Right lung (tissue), 5 donors: ENCODE measurements around the gene MCRIP1. TPM values are rescaled to one million over a fixed set of nuclear protein-coding genes. Genes with fewer than 3 reads are reported as not detected.

Source experiments
- DNase-seq, 2 donors: peaks; one replicate each; pipeline ENCODE4 v3.0.0-alpha.2; 2013
- polyA plus RNA-seq, 5 donors: library from polyadenylated mRNA; unstranded; fragments of 120-200 nt; gene quantifications; one replicate each; pipeline versions ENCODE4 v1.2.1 to v1.2.3, GENCODE V29; 2013; ENCODE audit warnings: inconsistent platforms in 1 of 5, low replicate concordance in 1 of 5; ENCODE audit not compliant: insufficient read length in 5 of 5, insufficient read depth in 1 of 5

Gene MCRIP1
- polyA plus RNA-seq, 5 donors = 53.6 to 144 (median 89.4) TPM

DNA sequence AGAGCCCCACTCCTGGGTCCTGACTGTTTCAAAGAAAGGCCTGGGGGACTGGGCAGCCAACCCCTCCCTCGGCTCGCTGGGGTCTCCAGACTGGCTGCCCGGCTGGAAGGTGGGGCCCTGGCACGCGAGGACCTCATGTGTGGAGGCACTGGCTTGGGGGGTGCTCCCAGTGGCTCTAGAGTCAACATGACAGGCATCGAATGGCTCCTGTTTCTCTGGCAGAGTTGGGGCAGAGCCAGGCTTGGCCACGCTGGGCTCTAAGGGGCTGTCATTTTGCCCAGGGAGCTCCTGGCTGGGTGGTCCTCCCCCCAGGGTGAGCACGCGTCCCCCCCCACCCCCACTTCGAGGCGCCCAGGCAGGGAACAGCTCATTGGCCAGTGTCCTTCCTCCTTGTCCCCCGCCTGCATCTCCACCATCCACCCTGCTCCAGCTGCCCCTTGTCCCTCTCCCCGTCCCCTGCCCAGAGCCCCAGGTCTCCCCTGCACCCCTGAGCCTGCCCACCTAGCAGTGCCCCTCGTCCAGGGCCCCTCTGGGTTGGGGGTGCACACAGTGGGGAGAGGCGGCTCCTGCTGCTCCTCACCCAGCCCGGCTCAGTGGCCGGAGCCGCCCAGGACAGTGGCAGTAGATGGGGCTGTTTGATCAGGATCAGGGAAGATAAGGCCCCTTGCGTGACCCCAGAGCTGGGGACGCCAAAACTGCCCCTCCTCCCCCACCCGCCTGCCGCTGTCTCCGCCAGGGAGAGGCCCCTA is 26.5 kb downstream of the MCRIP1 start:
- DNase-seq = no peak

DNA sequence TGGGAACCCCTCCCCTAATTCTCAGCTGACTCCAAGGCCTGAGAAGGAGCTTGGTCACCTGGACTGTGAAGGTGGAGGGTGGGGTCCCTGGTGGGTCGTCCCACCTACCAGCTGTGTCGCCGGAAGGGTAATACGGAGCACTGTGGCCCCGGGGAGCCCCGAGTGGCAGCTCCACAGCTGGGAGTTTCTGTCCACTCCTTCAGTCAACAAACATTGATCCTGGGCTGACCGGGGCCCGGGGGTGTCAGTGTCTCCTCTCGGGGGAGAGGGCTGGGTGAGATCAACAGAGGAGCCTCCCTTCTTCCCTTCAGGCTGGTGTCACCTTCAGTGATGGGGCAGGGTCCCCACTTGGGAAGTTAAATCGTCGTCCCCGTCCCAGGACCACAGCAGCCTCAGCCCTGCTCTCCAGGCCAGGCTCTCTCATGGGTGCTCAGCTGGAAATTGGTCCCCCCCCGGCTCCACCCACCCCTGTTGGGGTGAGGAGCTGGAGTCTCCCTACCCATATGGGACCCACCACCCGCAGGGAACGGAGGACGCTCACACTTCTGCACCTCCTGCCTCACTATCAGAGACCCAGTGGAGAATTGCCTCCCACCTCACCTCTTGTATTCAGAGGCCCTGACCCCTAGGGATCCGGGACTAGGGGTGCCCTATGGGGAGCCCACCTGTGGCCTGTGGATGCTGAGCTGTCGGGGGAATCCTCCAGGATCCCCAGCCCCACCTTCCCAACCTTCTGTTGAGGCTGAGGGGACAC is 27.2 kb downstream of the MCRIP1 start:
- no peak for DNase-seq

DNA sequence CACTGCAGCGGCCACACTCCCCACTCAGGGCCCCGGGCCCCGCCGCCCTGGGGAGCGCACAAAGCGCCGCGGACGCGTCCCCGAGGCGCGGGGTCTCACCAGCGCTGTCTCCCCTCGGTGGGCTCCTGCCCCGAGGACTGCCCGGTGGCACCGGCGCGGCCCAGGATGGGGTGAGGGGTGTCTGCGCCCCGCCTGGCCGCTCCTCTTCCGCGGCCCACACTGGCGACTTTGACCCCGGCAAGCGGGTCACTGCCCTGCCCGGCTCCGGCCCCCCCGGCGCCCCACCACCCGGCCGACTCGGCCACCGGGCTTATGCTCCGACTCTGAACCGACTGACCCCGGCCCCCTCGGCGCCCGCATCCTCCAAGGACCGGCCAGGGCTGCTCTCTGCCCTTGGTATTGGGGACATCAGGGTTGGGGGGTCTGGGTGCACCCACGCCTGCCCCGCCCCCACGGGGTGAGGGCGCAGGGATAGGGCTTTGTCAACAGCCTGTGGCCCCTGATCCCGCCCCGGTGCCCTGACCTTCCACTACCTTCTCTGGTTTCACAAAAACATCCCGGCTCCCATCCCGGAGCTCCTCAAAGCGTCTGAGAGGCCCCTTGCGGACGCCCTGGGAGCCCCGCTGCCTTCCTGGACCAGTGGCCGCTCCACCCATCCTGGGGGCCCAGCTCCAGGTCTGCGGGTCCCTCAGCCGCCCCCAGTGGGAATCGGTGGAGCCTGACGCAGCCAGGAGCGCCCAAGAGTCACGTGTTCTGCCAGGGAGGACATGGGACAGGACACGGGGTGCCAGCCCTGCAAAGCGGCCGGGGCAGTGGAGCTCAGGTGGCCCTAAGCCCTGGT is 28.3 kb downstream of the MCRIP1 start:
- no peak for DNase-seq

DNA sequence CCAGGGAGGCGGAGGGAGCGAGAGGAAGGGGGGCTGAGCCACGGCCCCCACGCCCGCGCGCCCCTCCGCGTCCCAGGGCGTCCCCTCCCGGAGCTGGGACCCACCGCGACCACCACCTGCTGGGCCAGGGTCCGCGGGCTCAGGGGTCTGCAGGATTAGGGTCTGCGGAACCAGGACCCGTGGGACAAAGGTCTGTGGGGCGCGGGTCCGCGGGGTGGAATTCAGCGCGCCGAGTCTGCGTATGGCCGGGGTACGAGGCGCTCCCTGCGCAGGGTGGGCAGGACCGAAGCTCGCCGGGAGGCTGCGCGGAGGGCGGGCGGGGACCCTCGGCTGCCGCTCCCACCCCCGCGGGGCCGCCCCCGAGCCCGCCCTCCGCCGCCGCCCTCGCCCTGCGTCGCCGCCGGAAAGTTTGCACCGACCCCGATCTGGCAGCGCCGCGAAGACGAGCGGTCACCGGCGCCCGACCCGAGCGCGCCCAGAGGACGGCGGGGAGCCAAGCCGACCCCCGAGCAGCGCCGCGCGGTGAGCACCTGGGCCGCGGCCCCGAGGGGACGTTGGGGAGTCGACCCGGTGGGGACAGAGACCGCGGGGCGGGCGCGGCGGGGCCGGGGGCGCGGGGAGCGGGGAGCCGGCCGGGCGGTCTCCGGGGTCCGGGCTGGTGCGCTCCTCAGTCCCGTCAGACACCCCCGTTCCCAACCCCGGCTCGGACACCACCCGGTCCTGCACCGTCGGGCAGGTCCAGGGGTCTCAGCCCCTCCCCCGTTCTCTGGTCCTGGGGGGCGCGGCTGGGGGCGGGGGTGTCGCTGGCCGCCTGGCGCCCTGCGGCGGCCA is 29.1 kb downstream of the MCRIP1 start, which contains the start of gene GCGR:
GCGR (plus strand) TSS at position 423 of the 831 bp plus-strand sequence. CDS start 4,869 bp downstream, outside the sequence.
- no peak for DNase-seq

DNA sequence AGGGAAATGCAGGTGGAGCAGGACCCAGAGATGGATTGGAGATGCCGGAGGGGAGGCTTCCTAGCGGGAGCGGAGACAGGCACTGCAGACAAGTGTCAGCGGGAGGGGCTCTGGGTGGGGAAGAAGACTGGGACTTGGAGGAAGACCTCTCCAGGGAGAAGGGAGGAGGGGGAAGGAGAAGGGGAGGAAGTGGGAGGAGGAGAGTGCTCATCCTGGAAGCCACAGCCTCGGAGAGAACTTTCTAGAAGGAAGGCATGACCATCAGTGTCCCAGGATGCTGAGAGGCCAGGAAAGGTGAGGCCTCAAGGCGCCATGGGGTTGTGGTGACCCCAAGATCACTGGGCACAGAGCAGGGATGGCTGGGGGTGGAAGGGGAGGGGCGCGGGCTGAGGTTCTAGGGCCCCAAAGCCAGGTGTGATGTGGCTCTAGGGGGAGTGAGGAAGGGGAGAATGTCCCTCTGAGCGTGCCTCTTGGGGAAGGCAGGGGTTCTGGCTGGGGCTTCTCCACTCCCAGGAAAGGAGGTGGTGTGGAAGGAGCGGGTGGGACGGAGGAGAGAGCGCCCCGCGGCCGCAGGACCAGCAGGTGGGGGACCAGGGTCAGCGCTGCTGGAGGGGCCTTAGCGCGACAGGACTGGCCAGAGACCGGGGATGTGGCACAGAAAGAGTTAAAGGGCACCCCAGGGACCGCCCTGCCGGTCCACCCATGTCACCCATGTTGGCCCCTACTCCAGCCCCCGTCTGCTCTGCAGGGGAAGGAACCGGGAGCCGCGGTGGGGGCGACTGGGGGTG is 30.0 kb downstream of the MCRIP1 start:
- DNase-seq = no peak

DNA sequence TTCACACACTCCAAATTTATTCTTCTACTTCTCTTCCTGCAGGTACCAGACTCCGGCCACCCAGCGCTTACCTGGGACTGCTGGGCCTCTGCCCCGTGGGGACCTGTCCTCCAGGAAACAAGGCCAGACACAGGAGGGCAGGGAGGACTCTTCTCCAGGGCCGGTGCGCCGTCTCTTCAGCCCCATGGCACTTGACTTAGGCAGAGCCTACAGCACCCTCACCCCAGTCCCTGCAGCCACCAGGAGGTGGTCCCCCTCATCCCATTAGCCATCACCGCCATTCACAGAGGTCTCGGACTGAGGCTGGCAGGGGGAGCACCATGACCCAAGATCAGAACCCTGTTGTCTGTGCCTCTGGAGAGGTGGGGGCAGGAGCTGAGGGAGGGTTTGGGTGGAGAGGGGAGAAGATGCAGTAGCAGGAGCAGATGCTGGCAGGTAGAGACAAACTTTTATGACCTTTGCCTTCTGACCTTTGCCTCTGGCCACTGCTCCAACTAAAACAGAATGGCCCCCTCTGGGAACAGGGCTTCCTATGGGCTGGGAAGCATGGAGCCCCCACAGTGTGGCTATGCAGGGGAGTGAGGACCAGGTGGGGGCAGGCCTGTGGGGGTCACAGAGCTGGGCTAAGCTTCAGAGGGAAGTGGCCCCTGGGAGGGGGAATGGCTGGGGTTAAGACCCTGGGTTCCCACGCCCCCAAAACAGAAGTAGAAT is 30.9 kb downstream of the MCRIP1 start:
- no peak for DNase-seq

DNA sequence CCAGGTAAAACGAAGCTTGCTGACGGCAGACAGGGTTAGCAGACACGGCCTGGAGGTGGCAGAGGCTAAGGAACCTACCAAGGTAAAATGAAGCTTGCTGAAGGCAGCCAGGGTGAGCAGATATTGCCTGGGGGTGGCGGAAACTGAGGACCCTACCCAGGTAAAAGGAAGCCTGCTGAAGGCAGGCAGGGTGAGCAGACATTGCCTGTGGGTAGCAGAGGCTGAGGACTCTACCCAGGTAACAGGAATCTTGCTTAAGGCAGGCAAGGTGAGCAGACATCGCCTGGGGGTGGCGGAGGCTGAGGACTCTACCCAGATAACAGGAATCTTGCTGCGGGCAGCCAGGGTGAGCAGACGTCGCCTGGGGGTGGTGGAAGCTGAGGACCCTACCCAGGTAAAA is 31.8 kb downstream of the MCRIP1 start:
- no peak for DNase-seq

DNA sequence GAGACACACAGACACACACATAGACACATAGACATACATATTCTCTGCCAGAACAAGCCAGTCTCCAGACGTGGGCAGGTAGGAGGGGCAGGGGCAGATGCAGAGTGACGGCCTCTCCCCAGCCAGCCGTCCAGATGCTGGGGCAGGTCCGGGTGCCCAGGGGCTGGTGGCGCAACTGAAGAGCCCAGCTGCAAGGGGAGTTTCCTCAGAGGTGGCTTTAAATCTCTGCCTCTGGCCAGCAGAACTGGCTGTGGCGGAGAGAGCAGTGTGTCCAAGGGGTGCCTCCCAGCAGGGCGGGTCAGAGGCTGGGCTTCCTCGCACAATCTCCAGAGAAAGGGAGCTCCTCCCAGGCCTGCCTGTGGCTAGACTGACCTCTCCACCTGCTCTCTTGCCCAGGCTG is 38.6 kb downstream of the MCRIP1 start:
- DNase-seq = no peak

DNA sequence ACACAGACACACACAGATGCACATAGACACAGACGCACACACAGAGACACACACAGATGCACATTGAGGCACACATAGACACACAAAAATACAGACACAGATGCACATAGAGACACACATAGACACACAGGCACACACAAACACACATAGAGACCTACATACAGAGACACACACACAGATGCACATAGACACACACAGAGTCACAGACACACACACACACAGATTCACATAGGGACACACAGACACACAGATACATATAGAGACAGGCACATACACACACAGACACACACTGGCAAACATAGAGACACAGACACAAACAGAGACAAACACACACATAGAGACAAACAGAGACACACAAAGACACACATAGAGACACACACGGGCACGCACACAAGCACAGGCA is 39.0 kb downstream of the MCRIP1 start:
- no peak for DNase-seq

DNA sequence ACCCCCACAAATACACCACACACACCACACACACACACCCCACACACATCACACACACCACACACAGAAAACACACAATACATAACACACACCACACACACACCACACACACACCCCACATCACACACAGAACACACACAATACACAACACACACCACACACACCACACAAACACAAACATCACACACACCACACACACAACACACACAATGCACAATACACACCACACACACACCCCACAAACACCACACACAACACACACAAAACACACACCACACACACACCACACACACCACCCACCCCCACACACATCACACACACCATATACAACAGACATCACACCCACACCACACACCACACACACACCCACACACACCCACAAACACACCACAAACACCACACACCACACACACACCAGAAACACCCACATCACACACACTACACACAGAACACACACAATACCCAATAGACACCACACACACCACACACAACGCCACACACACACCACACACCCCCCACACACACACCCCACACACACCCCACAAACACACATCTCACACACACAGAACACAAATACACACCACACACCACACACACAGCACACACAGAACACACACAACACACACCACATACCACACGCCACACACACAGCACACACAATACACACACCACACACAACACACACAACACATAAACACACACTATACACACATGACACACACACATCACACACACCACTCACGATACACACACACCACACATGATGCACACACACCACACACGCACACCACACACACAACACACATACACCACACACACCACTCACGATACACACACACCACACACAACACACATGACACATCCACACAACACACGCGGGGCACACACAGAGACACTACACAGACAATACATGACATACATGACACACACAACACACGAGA is 40.1 kb downstream of the MCRIP1 start:
- no peak for DNase-seq

Other genes starting within 250 kb of the MCRIP1 start
- 10 to 100 TPM; 42.5 to 62.6 (median 53.3) TPM for gene NPLOC4, start 196.2 kb downstream of the MCRIP1 start, polyA plus RNA-seq
- 1 to 10 TPM; 3.1 to 7.5 (median 3.7) TPM for gene TSPAN10, start 196.1 kb downstream of the MCRIP1 start, polyA plus RNA-seq
- gene PDE6G, start 176.7 kb downstream of the MCRIP1 start, polyA plus RNA-seq = 1 to 10 TPM; 4.1 to 9.0 (median 5.0) TPM
- 10 to 100 TPM in 4 of 5 donors, 1 to 10 TPM in 1; 8.8 to 18.2 (median 11.0) TPM for gene OXLD1, start 166.7 kb downstream of the MCRIP1 start, polyA plus RNA-seq
- gene CCDC137, start 166.6 kb downstream of the MCRIP1 start, polyA plus RNA-seq = 10 to 100 TPM; 13.8 to 19.4 (median 14.0) TPM
- gene ARL16, start 149.5 kb downstream of the MCRIP1 start, polyA plus RNA-seq = 10 to 100 TPM; 38.7 to 53.2 (median 45.5) TPM
- 10 to 100 TPM; 76.4 to 92.3 (median 82.1) TPM for gene HGS, start 149.3 kb downstream of the MCRIP1 start, polyA plus RNA-seq
- 10 to 100 TPM; 23.5 to 52.8 (median 28.3) TPM for gene MRPL12, start 129.9 kb downstream of the MCRIP1 start, polyA plus RNA-seq
- 10 to 100 TPM in 1 of 5 donors, 1 to 10 TPM in 4; 5.4 to 12.7 (median 9.5) TPM for gene SLC25A10, start 121.0 kb downstream of the MCRIP1 start, polyA plus RNA-seq
- under 1 TPM in 4 of 5 donors, not detected in 1; 0.08 to 0.42 (median 0.20) TPM for gene GCGR, start 29.1 kb downstream of the MCRIP1 start, polyA plus RNA-seq
- 1 to 10 TPM in 1 of 5 donors, under 1 TPM in 4; 0.11 to 1.7 (median 0.15) TPM for gene PPP1R27, start 1.8 kb upstream of the MCRIP1 start, polyA plus RNA-seq
- 100 to 1,000 TPM; 405 to 645 (median 548) TPM for gene P4HB, start 27.2 kb upstream of the MCRIP1 start, polyA plus RNA-seq
- 100 to 1,000 TPM; 109 to 300 (median 150) TPM for gene ARHGDIA, start 38.0 kb upstream of the MCRIP1 start, polyA plus RNA-seq
- gene ALYREF, start 58.3 kb upstream of the MCRIP1 start, polyA plus RNA-seq = 100 to 1,000 TPM in 1 of 5 donors, 10 to 100 TPM in 4; 65.2 to 102 (median 69.9) TPM
- gene ANAPC11, start 58.4 kb upstream of the MCRIP1 start, polyA plus RNA-seq = 100 to 1,000 TPM in 1 of 5 donors, 10 to 100 TPM in 4; 58.1 to 139 (median 77.9) TPM
- 1 to 10 TPM in 4 of 5 donors, under 1 TPM in 1; 0.85 to 1.4 (median 1.3) TPM for gene NPB, start 68.9 kb upstream of the MCRIP1 start, polyA plus RNA-seq
- 10 to 100 TPM; 13.9 to 26.7 (median 15.7) TPM for gene PCYT2, start 78.1 kb upstream of the MCRIP1 start, polyA plus RNA-seq
- 10 to 100 TPM in 4 of 5 donors, 1 to 10 TPM in 1; 9.7 to 15.2 (median 12.9) TPM for gene SIRT7, start 84.9 kb upstream of the MCRIP1 start, polyA plus RNA-seq
- 10 to 100 TPM in 2 of 5 donors, 1 to 10 TPM in 3; 7.1 to 13.4 (median 9.7) TPM for gene MAFG, start 94.4 kb upstream of the MCRIP1 start, polyA plus RNA-seq
- gene PYCR1, start 104.0 kb upstream of the MCRIP1 start, polyA plus RNA-seq = 10 to 100 TPM; 31.4 to 88.9 (median 40.3) TPM
- gene MYADML2, start 113.9 kb upstream of the MCRIP1 start, polyA plus RNA-seq = 1 to 10 TPM in 1 of 5 donors, under 1 TPM in 3, not detected in 1; 0.10 to 1.2 (median 0.17) TPM
- gene NOTUM, start 127.9 kb upstream of the MCRIP1 start, polyA plus RNA-seq = 10 to 100 TPM; 29.6 to 81.0 (median 65.9) TPM
- 10 to 100 TPM; 32.9 to 68.3 (median 44.6) TPM for gene ASPSCR1, start 144.3 kb upstream of the MCRIP1 start, polyA plus RNA-seq
- gene CENPX, start 189.6 kb upstream of the MCRIP1 start, polyA plus RNA-seq = 10 to 100 TPM; 43.6 to 68.6 (median 50.9) TPM
- gene LRRC45, start 190.0 kb upstream of the MCRIP1 start, polyA plus RNA-seq = 10 to 100 TPM; 11.4 to 24.3 (median 16.9) TPM
- gene RAC3, start 198.4 kb upstream of the MCRIP1 start, polyA plus RNA-seq = 10 to 100 TPM; 11.6 to 26.2 (median 16.2) TPM
- gene DCXR, start 204.4 kb upstream of the MCRIP1 start, polyA plus RNA-seq = 10 to 100 TPM; 57.7 to 99.0 (median 67.4) TPM
- 10 to 100 TPM; 31.2 to 57.4 (median 50.3) TPM for gene RFNG, start 218.5 kb upstream of the MCRIP1 start, polyA plus RNA-seq
- 100 to 1,000 TPM in 1 of 5 donors, 10 to 100 TPM in 4; 63.6 to 105 (median 81.9) TPM for gene GPS1, start 218.6 kb upstream of the MCRIP1 start, polyA plus RNA-seq
- gene DUS1L, start 232.5 kb upstream of the MCRIP1 start, polyA plus RNA-seq = 100 to 1,000 TPM in 1 of 5 donors, 10 to 100 TPM in 4; 51.2 to 104 (median 67.2) TPM